ENCODE results near the gene CRADD. TPM values are rescaled to one million over a fixed set of nuclear protein-coding genes. Genes with fewer than 3 reads are reported as not detected.

CRADD gene
- total RNA-seq, 1 donor from 2014 or later = 41.2 TPM

DNA sequence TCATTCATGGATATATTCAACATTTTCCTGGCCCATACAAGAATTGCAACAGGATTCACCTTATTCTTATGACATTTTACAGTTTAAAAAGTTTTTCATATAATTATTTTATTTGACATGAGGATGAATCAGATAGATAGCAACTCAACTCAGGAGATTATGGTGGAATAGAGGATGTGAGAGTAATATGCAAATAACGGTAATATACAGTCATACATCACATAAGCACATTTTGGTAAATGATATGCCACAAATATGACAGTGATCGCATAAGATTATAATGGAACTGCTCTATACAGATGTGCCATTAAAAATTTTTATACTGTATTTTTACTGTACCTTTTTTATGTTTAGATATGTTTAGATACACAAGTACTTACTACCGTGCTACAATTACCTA, 24.1 kb upstream of the CRADD start:
- Histone ChIP-seq H3K27me3 (no peaks in the 10 kb centered on the region), H3K9ac (no peak overlapping the region), H4K20me1 (ENCODE audit: low read depth) (no peaks in the 10 kb centered on the region), H3K79me2 (ENCODE audit: low read depth) (no peaks in the 10 kb centered on the region), H3K4me1 (no peaks in the 10 kb centered on the region), H3K4me3 (no peak overlapping the region), H3K27ac (no peak overlapping the region), H2AFZ (replicated peaks) (no peak overlapping the region), H3K4me2 (no peak overlapping the region), H3K36me3 (no peaks in the 10 kb centered on the region), H3K9me3 (ENCODE audit: low read depth) (no peaks in the 10 kb centered on the region), H3F3A (ENCODE audit: low read depth) (no peaks in the 10 kb centered on the region)
- H3K4me3 Mint-ChIP-seq = no peak overlapping the region
- DNase-seq (ENCODE audit: low spot score) = no peak
- H3K4me1 Mint-ChIP-seq = no peaks in the 10 kb centered on the region
- no peak for TF ChIP-seq EZH2phosphoT487 (IDR thresholded peaks at IDR 0.05)
- TF ChIP-seq, protein P1, sequence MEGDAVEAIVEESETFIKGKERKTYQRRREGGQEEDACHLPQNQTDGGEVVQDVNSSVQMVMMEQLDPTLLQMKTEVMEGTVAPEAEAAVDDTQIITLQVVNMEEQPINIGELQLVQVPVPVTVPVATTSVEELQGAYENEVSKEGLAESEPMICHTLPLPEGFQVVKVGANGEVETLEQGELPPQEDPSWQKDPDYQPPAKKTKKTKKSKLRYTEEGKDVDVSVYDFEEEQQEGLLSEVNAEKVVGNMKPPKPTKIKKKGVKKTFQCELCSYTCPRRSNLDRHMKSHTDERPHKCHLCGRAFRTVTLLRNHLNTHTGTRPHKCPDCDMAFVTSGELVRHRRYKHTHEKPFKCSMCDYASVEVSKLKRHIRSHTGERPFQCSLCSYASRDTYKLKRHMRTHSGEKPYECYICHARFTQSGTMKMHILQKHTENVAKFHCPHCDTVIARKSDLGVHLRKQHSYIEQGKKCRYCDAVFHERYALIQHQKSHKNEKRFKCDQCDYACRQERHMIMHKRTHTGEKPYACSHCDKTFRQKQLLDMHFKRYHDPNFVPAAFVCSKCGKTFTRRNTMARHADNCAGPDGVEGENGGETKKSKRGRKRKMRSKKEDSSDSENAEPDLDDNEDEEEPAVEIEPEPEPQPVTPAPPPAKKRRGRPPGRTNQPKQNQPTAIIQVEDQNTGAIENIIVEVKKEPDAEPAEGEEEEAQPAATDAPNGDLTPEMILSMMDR (IDR thresholded peaks at IDR 0.05) = no peak
- TF ChIP-seq EZH2 (IDR thresholded peaks at IDR 0.05) = no peak
- no peaks in the 10 kb centered on the region for H3K9me3 Mint-ChIP-seq
- H3K27me3 Mint-ChIP-seq (ENCODE audit: insufficient read depth, low read depth) = peaks cover 2% of the 10 kb centered on the region
- no peaks in the 10 kb centered on the region for H3K36me3 Mint-ChIP-seq
- H3K27ac Mint-ChIP-seq = no peak overlapping the region

DNA sequence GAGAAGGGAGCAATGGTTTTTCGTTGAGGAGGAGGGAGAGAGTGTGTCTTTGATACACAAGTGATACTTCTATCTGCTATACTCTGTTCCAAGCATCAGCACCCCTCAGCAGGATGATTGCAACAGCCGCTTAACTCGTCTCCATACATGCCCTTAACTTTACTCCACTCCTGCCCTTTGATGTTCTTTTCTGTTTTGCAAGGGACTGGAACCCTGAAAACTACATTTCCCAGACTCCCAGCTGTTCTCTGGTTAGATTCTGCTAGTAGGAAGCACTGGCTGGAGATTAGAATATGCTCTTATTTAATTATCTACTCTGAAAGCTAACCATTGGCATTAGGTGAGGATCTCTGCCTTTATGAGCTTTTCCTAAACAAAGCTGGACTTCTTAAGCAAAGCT, 23.5 kb upstream of the CRADD start:
- no peaks in the 10 kb centered on the region for H3K4me1 Mint-ChIP-seq

DNA sequence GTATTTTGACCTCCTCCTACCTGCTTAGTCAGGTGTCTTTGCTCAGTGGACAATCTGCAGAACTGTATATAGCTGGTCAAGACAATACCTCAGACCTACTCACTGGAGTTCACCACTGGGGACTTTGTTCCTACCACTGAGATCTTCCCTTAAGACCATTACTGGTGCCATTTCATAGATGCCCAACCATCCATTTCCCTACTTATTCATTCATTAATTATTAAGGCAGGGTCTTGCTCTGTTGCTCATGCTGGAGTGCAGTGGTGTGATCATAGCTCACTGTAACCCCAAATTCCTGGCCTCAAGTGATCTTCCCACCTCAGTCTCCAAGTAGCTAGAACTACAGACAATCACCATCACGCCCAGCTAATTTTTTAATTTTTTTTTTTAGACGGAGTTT, 22.8 kb upstream of the CRADD start:
- no peak overlapping the region for H3K27ac Mint-ChIP-seq
- Histone ChIP-seq H3K4me2 (no peak overlapping the region), H3K4me1 (no peaks in the 10 kb centered on the region), H3F3A (ENCODE audit: low read depth) (no peaks in the 10 kb centered on the region), H3K27me3 (no peaks in the 10 kb centered on the region), H3K27ac (no peak overlapping the region), H3K79me2 (ENCODE audit: low read depth) (no peaks in the 10 kb centered on the region), H3K36me3 (no peaks in the 10 kb centered on the region), H3K9me3 (ENCODE audit: low read depth) (no peaks in the 10 kb centered on the region), H3K9ac (no peak overlapping the region), H4K20me1 (ENCODE audit: low read depth) (no peaks in the 10 kb centered on the region), H3K4me3 (no peak overlapping the region), H2AFZ (replicated peaks) (peak overlapping the region; percentile 90)
- no peaks in the 10 kb centered on the region for H3K4me1 Mint-ChIP-seq
- peaks cover 2% of the 10 kb centered on the region for H3K27me3 Mint-ChIP-seq (ENCODE audit: insufficient read depth, low read depth)
- no peaks in the 10 kb centered on the region for H3K9me3 Mint-ChIP-seq
- H3K36me3 Mint-ChIP-seq = no peaks in the 10 kb centered on the region
- no peak for TF ChIP-seq EZH2phosphoT487 (IDR thresholded peaks at IDR 0.05)
- TF ChIP-seq, protein P1 (IDR thresholded peaks at IDR 0.05) = no peak
- no peak for TF ChIP-seq EZH2 (IDR thresholded peaks at IDR 0.05)
- no peak for DNase-seq (ENCODE audit: low spot score)
- no peak overlapping the region for H3K4me3 Mint-ChIP-seq

More for the DNA sequence above, 23.5 kb upstream of the CRADD start:
- Histone ChIP-seq H2AFZ (replicated peaks) (peak overlapping the region; percentile 90), H3K27me3 (no peaks in the 10 kb centered on the region), H3K79me2 (ENCODE audit: low read depth) (no peaks in the 10 kb centered on the region), H3K27ac (no peak overlapping the region), H3K9ac (no peak overlapping the region), H3F3A (ENCODE audit: low read depth) (no peaks in the 10 kb centered on the region), H3K4me2 (no peak overlapping the region), H4K20me1 (ENCODE audit: low read depth) (no peaks in the 10 kb centered on the region), H3K36me3 (no peaks in the 10 kb centered on the region), H3K4me3 (no peak overlapping the region), H3K4me1 (no peaks in the 10 kb centered on the region), H3K9me3 (ENCODE audit: low read depth) (no peaks in the 10 kb centered on the region)
- TF ChIP-seq, protein P1 (IDR thresholded peaks at IDR 0.05) = no peak
- TF ChIP-seq EZH2 (IDR thresholded peaks at IDR 0.05) (no peak), EZH2phosphoT487 (IDR thresholded peaks at IDR 0.05) (no peak)
- no peak for DNase-seq (ENCODE audit: low spot score)
- Mint-ChIP-seq H3K9me3 (no peaks in the 10 kb centered on the region), H3K27me3 (ENCODE audit: insufficient read depth, low read depth) (peaks cover 2% of the 10 kb centered on the region), H3K27ac (no peak overlapping the region), H3K36me3 (no peaks in the 10 kb centered on the region), H3K4me3 (no peak overlapping the region)
